Activated CD8-positive, alpha-beta T cell treated with anti-CD3 and anti-CD28 coated beads for 36 hours (primary cell): ENCODE results near the gene FTH1. TPM values are rescaled to one million over a fixed set of nuclear protein-coding genes. Genes with fewer than 3 reads are reported as not detected.

Experiments used
- ATAC-seq: fragments of 200-7000 bp; cut with Tn5 transposase; one replicate; pipeline ENCODE4 v1.10.0; 2021; ENCODE audit warnings: mild to moderate bottlenecking, moderate library complexity
- CTCF ChIA-PET: fragments of 350-600 bp; sonication (Branson Sonifier 250); formaldehyde crosslinking; loops from one replicate; lab custom pipeline; 2021; ENCODE audit warnings: antibody characterized with exemption; lab: Charles Lee
- POLR2A ChIA-PET: fragments of 350-600 bp; sonication (Branson Sonifier 250); formaldehyde crosslinking; loops from one replicate; lab custom pipeline; 2021; ENCODE audit warnings: antibody characterized with exemption; lab: Charles Lee
- DNase-seq: peaks from one replicate; pipeline ENCODE4 v3.0.0-alpha.2; 2020
- H3K27ac Mint-ChIP-seq: one replicate; pipeline ENCODE4 v1.8.0; 2021; ENCODE audit warnings: mild to moderate bottlenecking, mixed read lengths
- H3K27me3 Mint-ChIP-seq: one replicate; pipeline ENCODE4 v1.8.0; 2021; ENCODE audit warnings: mixed read lengths
- H3K36me3 Mint-ChIP-seq: one replicate; pipeline ENCODE4 v1.8.0; 2021; ENCODE audit warnings: low read depth, mixed read lengths
- H3K4me1 Mint-ChIP-seq: one replicate; pipeline ENCODE4 v1.8.0; 2021; ENCODE audit warnings: low read depth, mixed read lengths
- H3K4me3 Mint-ChIP-seq: one replicate; pipeline ENCODE4 v1.8.0; 2021; ENCODE audit warnings: mild to moderate bottlenecking, moderate library complexity, mixed read lengths
- H3K9me3 Mint-ChIP-seq: one replicate; pipeline ENCODE4 v1.8.0; 2021; ENCODE audit warnings: mixed read lengths
- CTCF ChIP-seq: fragments of 200-600 bp; IDR thresholded peaks from one replicate; pipeline ENCODE4 v1.8.0; 2022; ENCODE audit warnings: antibody characterized with exemption, mild to moderate bottlenecking
- intact Hi-C: fragments of 100-400 bp; cut with micrococcal nuclease; formaldehyde crosslinking; loops from one replicate; pipeline ENCODE4 v1.10.0; 2022
- total RNA-seq, 2 experiments: library from RNA; stranded (reverse); gene quantifications; one replicate each; pipeline ENCODE4 v1.2.3, GENCODE V29; 2021

Gene FTH1
- total RNA-seq, result 100 to 1,000 TPM; 700 to 729 TPM

GRCh38 chr11:61967116-61967923 is at the start of gene FTH1:
FTH1 (minus strand) TSS chr11:61967634; CDS start chr11:61967425, 209 bp downstream.
- H3K4me1 Mint-ChIP-seq, result peaks cover 61% of the 10 kb centered on the region
- no peaks in the 10 kb centered on the region for H3K9me3 Mint-ChIP-seq
- ChIA-PET CTCF (interaction anchor here (0.9 to 5.1 kb wide), 4 partner anchors 68 to 170 kb away, joined by 5 to 36 read pairs (median 18); no protein-coding TSS in a partner anchor), POLR2A (interaction anchor here (0.7 to 4.3 kb wide), 11 partner anchors 10 to 588 kb away, joined by 3 to 17 read pairs (median 4); partner anchors contain the start of gene FADS2)
- peak within 1 kb of the TSS; percentile 86 for H3K4me3 Mint-ChIP-seq
- no peaks in the 10 kb centered on the region for H3K27me3 Mint-ChIP-seq
- ATAC-seq (peak; percentile 81), DNase-seq (peak; percentile 89)
- intact Hi-C loops, result loop anchor here (10.0 kb wide), 1 partner anchor 117 kb away; no protein-coding TSS in a partner anchor
- H3K27ac Mint-ChIP-seq, result peak within 1 kb of the TSS; percentile 94
- peaks cover 34% of the 10 kb centered on the region for H3K36me3 Mint-ChIP-seq
- no peak for TF ChIP-seq CTCF

GRCh38 chr11:62015615-62016014 is 48.2 kb upstream of the FTH1 start:
- no peak overlapping the region for H3K27ac Mint-ChIP-seq
- TF ChIP-seq CTCF, result no peak
- ChIA-PET CTCF (interaction anchor here (1.5 kb wide), 1 partner anchor 21 kb away, joined by 3 read pairs; no protein-coding TSS in a partner anchor), POLR2A (no interaction called here)
- intact Hi-C loops, result no loop called here
- H3K4me3 Mint-ChIP-seq, result no peak overlapping the region
- no peaks in the 10 kb centered on the region for H3K4me1 Mint-ChIP-seq
- peaks cover 1% of the 10 kb centered on the region for H3K9me3 Mint-ChIP-seq
- peaks cover 2% of the 10 kb centered on the region for H3K27me3 Mint-ChIP-seq
- ATAC-seq (no peak), DNase-seq (no peak)
- H3K36me3 Mint-ChIP-seq, result no peaks in the 10 kb centered on the region

- Mint-ChIP-seq H3K9me3 (no peaks in the 10 kb centered on the region), H3K27ac (no peak overlapping the region), H3K4me3 (no peak overlapping the region), H3K4me1 (no peaks in the 10 kb centered on the region), H3K36me3 (no peaks in the 10 kb centered on the region), H3K27me3 (peaks cover 2% of the 10 kb centered on the region)
- DNase-seq (no peak), ATAC-seq (no peak)
- ChIA-PET POLR2A (no interaction called here), CTCF (no interaction called here)
- intact Hi-C loops, result no loop called here
- no peak for TF ChIP-seq CTCF
These were observed 46.4 kb upstream of the FTH1 start for GRCh38 chr11:62013537-62014476.

- TF ChIP-seq CTCF, result no peak
- no peak for ATAC-seq
- intact Hi-C loops, result no loop called here
- DNase-seq, result no peak
- Mint-ChIP-seq H3K36me3 (no peaks in the 10 kb centered on the region), H3K27me3 (peaks cover 2% of the 10 kb centered on the region), H3K27ac (no peak overlapping the region), H3K9me3 (no peaks in the 10 kb centered on the region), H3K4me1 (no peaks in the 10 kb centered on the region), H3K4me3 (no peak overlapping the region)
- POLR2A ChIA-PET, result interaction anchor here (1.0 kb wide), 1 partner anchor 8 kb away, joined by 3 read pairs; no protein-coding TSS in a partner anchor
- CTCF ChIA-PET, result no interaction called here
These were observed 45.5 kb upstream of the FTH1 start for GRCh38 chr11:62012832-62013461.
